Mucosa of descending colon (tissue), 3 donors: ENCODE measurements around the gene FAAP100. TPM values are rescaled to one million over a fixed set of nuclear protein-coding genes. Genes with fewer than 3 reads are reported as not detected.
A peak's percentile ranks its signal among the peaks of the same experiment; 100 is the strongest.

Experiments
- ATAC-seq: fragments of 200-7000 bp; cut with Tn5 transposase; one replicate; pipeline ENCODE4 v1.9.1; 2020; ENCODE audit warnings: mild to moderate bottlenecking, moderate library complexity
- DNase-seq, 3 donors: peaks; one replicate each; pipeline ENCODE4 v3.0.0-alpha.2; 2020
- H3K36me3 ChIP-seq: fragments of 200-600 bp; one replicate; pipeline ENCODE4 v1.8.0; 2021; ENCODE audit warnings: low read depth, mild to moderate bottlenecking
- H3K4me1 ChIP-seq: fragments of 200-600 bp; one replicate; pipeline ENCODE4 v1.8.0; 2021; ENCODE audit warnings: low read depth, mild to moderate bottlenecking
- H3K4me3 ChIP-seq: fragments of 200-600 bp; one replicate; pipeline ENCODE4 v1.8.0; 2021; ENCODE audit warnings: mild to moderate bottlenecking
- H3K9me3 ChIP-seq: fragments of 200-600 bp; one replicate; pipeline ENCODE4 v1.8.0; 2021; ENCODE audit warnings: mild to moderate bottlenecking
- CTCF ChIP-seq: fragments of 200-600 bp; IDR thresholded peaks from one replicate; pipeline ENCODE4 v1.8.0; 2022; ENCODE audit warnings: antibody characterized with exemption, mild to moderate bottlenecking
- intact Hi-C, 2 donors: fragments of 100-400 bp; cut with DNase I in 1 of 2; cut with micrococcal nuclease in 1 of 2; formaldehyde crosslinking; loops; one replicate each; pipeline versions ENCODE4 v1.11.0 to v1.11.1; 2022; cut with DNase I, micrococcal nuclease
- total RNA-seq, 3 donors: library from RNA; stranded (reverse); fragmentation: NEBNext Ultra II Directional in 2 of 3; extraction: Animal tissue kit (Norgen Biotek cat#: 25700) in 2 of 3; gene quantifications; one replicate each; pipeline versions ENCODE4 v1.2.1 to v1.2.4, GENCODE V29; 2021 to 2023
- donor health status: DM: no; HTN: no; CAD: no; lungs with moderate emphysema.
- donor health status: DM: no; HTN: no; CAD: no.
- donor health status: DM: no; HTN: yes; CAD: no.

Gene FAAP100
- total RNA-seq, 3 donors from 2014 or later: 23.2 to 28.9 (median 25.0) TPM

- intact Hi-C loops: loop anchor here in 1 of 2 donors (10.0 kb wide), 1 partner anchor 125 kb away; the partner anchor contains the start of gene BAHCC1
- ATAC-seq (peak; percentile 65), DNase-seq (peak; percentile 75 to 90 (median 89))
- H3K4me3 ChIP-seq: peak overlapping the region; percentile 9
- H3K36me3 ChIP-seq: no peaks in the 10 kb centered on the region
- peaks cover 33% of the 10 kb centered on the region for H3K4me1 ChIP-seq
- no peaks in the 10 kb centered on the region for H3K9me3 ChIP-seq
- TF ChIP-seq CTCF: peak; percentile 63
Measured at GRCh38 chr17:81519284-81520020, 32.7 kb downstream of the FAAP100 start.

- DNase-seq (peak; percentile 75 to 86 (median 86)), ATAC-seq (peak; percentile 67)
- TF ChIP-seq CTCF: no peak
- H3K36me3 ChIP-seq: no peaks in the 10 kb centered on the region
- H3K4me3 ChIP-seq: peak overlapping the region; percentile 9
- H3K9me3 ChIP-seq: no peaks in the 10 kb centered on the region
- peaks cover 33% of the 10 kb centered on the region for H3K4me1 ChIP-seq
- intact Hi-C loops: loop anchor here in 1 of 2 donors (10.0 kb wide), 1 partner anchor 124 kb away; the partner anchor contains the start of gene BAHCC1
Measured at GRCh38 chr17:81518785-81519283, 33.3 kb downstream of the FAAP100 start.

GRCh38 chr17:81518113-81518784, 33.9 kb downstream of the FAAP100 start:
- peak in 1 of 3 donors; percentile 19 for DNase-seq
- H3K36me3 ChIP-seq: no peaks in the 10 kb centered on the region
- no peaks in the 10 kb centered on the region for H3K9me3 ChIP-seq
- ATAC-seq: peak; percentile 1
- no peak overlapping the region for H3K4me3 ChIP-seq
- intact Hi-C loops: loop anchor here in 1 of 2 donors (10.0 kb wide), 1 partner anchor 123 kb away; the partner anchor contains the start of gene BAHCC1
- peaks cover 33% of the 10 kb centered on the region for H3K4me1 ChIP-seq
- no peak for TF ChIP-seq CTCF

- no peak for TF ChIP-seq CTCF
- intact Hi-C loops: loop anchor here in 1 of 2 donors (10.0 kb wide), 1 partner anchor 123 kb away; the partner anchor contains the start of gene BAHCC1
- Histone ChIP-seq H3K4me3 (no peak overlapping the region), H3K36me3 (no peaks in the 10 kb centered on the region), H3K4me1 (peaks cover 33% of the 10 kb centered on the region), H3K9me3 (no peaks in the 10 kb centered on the region)
- ATAC-seq (no peak), DNase-seq (peak; percentile 34 to 74 (median 53))
Measured at GRCh38 chr17:81517339-81518112, 34.6 kb downstream of the FAAP100 start.

- DNase-seq (peak in 1 of 3 donors; percentile 34), ATAC-seq (no peak)
- no peaks in the 10 kb centered on the region for H3K9me3 ChIP-seq
- H3K4me1 ChIP-seq: peaks cover 33% of the 10 kb centered on the region
- TF ChIP-seq CTCF: no peak
- no peaks in the 10 kb centered on the region for H3K36me3 ChIP-seq
- intact Hi-C loops: loop anchor here in 1 of 2 donors (10.0 kb wide), 1 partner anchor 122 kb away; the partner anchor contains the start of gene BAHCC1
- no peak overlapping the region for H3K4me3 ChIP-seq
Measured at GRCh38 chr17:81517009-81517338, 35.2 kb downstream of the FAAP100 start.
